BE2C (cell line): ENCODE measurements around the gene SNUPN.
"Not testable (repeated sequence)": the region's sequence is repeated elsewhere in the genome, so short reads cannot be mapped to it uniquely, and the experiment has no call there.

Experiments
- DNase-seq: peaks from one replicate; pipeline ENCODE4 v3.0.0-alpha.2; 2020
- H3K27me3 ChIP-seq: fragments of 250-450 bp; sonication (Bioruptor Pico); 2 replicates; pipeline ENCODE4 v1.5.1; 2020; ENCODE audit warnings: mild to moderate bottlenecking
- H3K36me3 ChIP-seq: fragments of 250-450 bp; sonication (Bioruptor Pico); 2 replicates; pipeline ENCODE4 v1.5.1; 2020; ENCODE audit warnings: mild to moderate bottlenecking
- H3K4me1 ChIP-seq: fragments of 250-450 bp; sonication (Bioruptor Pico); 2 replicates; pipeline ENCODE4 v1.5.1; 2020
- H3K4me3 ChIP-seq: 2 replicates; pipeline ENCODE4 v1.5.1; 2011; ENCODE audit warnings: low read depth, low read length
- H3K9me3 ChIP-seq: fragments of 250-450 bp; sonication (Bioruptor Pico); 2 replicates; pipeline ENCODE4 v1.5.1; 2020
- TF ChIP-seq, protein P1 (sequence below): IDR thresholded peaks from 2 replicates; pipeline ENCODE4 v1.5.1; 2012; ENCODE audit warnings: mild to moderate bottlenecking, low read depth, low read length

The SNUPN gene

DNA sequence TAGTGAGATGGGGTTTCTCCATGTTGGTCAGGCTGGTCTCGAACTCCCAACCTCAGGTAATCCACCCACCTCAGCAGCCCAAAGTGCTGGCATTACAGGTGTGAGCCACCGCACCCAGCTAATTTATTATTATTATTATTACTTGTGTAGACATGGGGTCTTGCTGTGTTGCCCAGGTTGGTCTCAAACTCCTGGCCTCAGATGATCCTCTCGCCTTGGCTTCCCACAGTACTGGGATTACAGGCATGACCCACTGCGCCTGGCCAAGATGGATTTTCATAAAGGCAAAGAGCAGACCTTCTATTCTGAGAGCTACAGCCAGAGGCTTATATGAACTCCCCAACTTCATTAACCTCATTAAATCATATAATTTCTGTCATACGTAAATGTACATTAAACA, 63.6 kb downstream of the SNUPN start:
- Histone ChIP-seq H3K9me3 (no peaks in the 10 kb centered on the region), H3K27me3 (no peaks in the 10 kb centered on the region), H3K4me1 (no peaks in the 10 kb centered on the region), H3K36me3 (0 out of 2 replicates have a peak, but pooled peaks cover 3% of the 10 kb centered on the region), H3K4me3 (no peak overlapping the region)
- no peak for DNase-seq
- TF ChIP-seq, protein P1, sequence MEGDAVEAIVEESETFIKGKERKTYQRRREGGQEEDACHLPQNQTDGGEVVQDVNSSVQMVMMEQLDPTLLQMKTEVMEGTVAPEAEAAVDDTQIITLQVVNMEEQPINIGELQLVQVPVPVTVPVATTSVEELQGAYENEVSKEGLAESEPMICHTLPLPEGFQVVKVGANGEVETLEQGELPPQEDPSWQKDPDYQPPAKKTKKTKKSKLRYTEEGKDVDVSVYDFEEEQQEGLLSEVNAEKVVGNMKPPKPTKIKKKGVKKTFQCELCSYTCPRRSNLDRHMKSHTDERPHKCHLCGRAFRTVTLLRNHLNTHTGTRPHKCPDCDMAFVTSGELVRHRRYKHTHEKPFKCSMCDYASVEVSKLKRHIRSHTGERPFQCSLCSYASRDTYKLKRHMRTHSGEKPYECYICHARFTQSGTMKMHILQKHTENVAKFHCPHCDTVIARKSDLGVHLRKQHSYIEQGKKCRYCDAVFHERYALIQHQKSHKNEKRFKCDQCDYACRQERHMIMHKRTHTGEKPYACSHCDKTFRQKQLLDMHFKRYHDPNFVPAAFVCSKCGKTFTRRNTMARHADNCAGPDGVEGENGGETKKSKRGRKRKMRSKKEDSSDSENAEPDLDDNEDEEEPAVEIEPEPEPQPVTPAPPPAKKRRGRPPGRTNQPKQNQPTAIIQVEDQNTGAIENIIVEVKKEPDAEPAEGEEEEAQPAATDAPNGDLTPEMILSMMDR, result no peak

DNA sequence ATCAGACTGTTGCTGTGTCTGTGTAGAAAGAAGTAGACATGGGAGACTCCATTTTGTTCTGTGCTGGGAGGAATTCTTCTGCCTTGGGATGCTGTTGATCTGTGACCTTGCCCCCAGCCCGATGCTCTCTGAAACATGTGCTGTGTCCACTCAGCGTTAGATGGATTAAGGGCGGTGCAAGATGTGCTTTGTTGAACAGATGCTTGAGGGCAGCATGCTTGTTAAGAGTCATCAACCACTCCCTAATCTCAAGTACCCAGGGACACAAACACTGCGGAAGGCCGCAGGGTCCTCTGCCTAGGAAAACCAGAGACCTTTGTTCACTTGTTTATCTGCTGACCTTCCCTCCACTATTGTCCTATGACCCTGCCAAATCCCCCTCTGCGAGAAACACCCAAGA, 66.2 kb downstream of the SNUPN start:
- not testable (repeated sequence) for H3K27me3 ChIP-seq

DNA sequence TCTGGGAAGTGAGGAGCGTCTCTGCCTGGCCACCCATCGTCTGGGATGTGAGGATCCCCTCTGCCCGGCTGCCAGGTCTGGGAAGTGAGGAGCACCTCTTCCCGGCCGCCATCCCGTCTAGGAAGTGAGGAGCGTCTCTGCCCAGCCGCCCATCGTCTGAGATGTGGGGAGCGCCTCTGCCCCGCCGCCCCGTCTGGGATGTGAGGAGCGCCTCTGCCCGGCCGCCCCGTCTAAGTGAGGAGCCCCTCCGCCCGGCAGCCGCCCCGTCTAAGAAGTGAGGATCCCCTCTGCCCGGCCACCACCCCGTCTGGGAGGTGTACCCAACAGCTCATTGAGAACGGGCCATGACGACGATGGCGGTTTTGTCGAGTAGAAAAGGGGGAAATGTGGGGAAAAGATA, 66.6 kb downstream of the SNUPN start:
- H3K4me1 ChIP-seq, H3K27me3 ChIP-seq, H3K36me3 ChIP-seq, H3K4me3 ChIP-seq, DNase-seq, H3K9me3 ChIP-seq: not testable (repeated sequence)

More for the DNA sequence above, 66.2 kb downstream of the SNUPN start:
- DNase-seq, H3K4me1 ChIP-seq, H3K4me3 ChIP-seq, H3K36me3 ChIP-seq, H3K9me3 ChIP-seq: not testable (repeated sequence)

DNA sequence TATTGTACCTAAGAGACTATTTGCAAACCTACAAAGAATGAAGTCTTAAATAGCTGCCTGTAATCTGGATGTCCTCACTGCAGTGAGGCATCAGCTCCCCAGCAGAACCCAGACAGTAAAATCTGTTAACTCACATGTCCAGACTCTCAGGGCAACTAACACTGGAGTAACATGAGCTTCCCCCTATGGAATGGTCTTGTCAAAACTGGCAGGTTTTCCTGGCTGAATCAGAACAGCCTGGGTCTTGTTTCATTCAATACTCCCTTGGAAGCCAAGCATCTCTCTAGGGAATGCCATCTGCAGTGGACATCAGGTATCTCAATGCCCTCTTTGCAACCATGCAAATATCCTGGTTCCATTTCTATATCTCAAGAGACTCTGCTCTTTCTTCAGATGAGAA, 70.8 kb downstream of the SNUPN start:
- TF ChIP-seq, protein P1, result no peak
- Histone ChIP-seq H3K4me1 (no peaks in the 10 kb centered on the region), H3K4me3 (no peak overlapping the region), H3K27me3 (no peaks in the 10 kb centered on the region), H3K9me3 (no peaks in the 10 kb centered on the region), H3K36me3 (no peaks in the 10 kb centered on the region)
- DNase-seq, result no peak

DNA sequence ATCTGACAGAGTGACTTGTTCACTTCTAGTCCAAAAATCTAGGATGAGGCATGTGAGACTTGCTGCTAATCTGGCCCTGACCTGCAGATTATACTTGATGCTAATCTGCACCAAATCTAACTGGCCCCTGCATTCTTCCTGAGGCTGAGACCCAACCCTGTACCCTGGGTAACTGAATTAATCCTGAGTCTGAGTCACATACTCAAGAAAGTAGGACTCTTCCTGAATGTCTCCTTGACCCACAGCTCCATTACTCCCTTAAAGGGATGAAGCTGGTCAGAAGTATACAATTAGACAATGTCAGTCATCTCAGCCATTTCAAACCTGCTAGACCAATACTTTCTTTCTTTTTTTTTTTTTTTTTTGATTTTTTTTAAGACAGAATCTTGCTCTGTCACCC, 71.9 kb downstream of the SNUPN start:
- TF ChIP-seq, protein P1, result no peak
- Histone ChIP-seq H3K36me3 (no peaks in the 10 kb centered on the region), H3K4me3 (no peak overlapping the region), H3K4me1 (no peaks in the 10 kb centered on the region), H3K27me3 (no peaks in the 10 kb centered on the region), H3K9me3 (no peaks in the 10 kb centered on the region)
- no peak for DNase-seq

DNA sequence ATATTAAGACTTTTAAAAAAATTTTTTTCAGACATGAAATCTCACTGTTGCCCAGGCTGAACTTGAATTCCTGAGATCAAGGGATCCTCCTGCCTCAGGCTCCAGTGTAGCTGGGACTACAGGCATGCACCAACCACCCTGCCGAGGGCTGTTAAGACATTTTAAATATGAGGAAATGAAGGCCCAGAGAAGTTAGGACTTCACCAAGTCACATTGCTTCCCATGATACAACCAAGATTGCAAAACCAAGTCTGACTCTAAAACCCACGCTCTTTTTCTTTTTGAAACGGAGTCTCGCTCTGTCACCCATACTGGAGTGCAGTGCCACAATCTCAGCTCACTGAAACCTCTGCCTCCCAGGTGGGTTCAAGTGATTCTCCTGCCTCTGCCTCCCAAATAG, 74.4 kb downstream of the SNUPN start:
- TF ChIP-seq, protein P1, result no peak
- no peaks in the 10 kb centered on the region for H3K27me3 ChIP-seq
- no peaks in the 10 kb centered on the region for H3K36me3 ChIP-seq
- H3K4me1 ChIP-seq, result no peaks in the 10 kb centered on the region
- DNase-seq, result no peak
- H3K4me3 ChIP-seq, result no peak overlapping the region
- H3K9me3 ChIP-seq, result no peaks in the 10 kb centered on the region
